GM19099 (cell line): Measurements from ENCODE around the gene GDF9.

Experiments
- POLR2A ChIP-seq: IDR thresholded peaks from 3 replicates; pipeline ENCODE4 v1.6.1; 2011; ENCODE audit warnings: low read depth; ENCODE audit not compliant: insufficient read length; ENCODE audit errors: extremely low read depth

The GDF9 gene

DNA sequence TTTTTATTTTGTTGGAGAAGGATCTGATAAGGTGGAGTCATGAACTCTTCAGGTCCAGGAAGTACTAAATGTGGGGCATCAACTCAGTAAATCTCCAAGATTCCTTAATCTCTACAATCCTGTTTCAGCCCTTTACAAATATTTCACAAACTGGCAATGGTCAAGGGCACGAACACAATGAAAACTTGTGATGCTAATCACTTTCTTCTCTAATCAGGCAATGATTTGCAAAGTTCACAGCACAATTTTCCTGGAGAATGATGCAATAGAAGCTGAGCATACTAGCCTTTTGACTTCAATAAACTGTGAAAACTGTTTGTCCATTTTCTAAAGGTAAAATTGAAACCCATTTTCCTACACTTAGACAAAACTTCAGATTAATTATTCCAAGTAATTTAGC lies 16.9 kb downstream of the GDF9 start:
- no peak for TF ChIP-seq POLR2A

DNA sequence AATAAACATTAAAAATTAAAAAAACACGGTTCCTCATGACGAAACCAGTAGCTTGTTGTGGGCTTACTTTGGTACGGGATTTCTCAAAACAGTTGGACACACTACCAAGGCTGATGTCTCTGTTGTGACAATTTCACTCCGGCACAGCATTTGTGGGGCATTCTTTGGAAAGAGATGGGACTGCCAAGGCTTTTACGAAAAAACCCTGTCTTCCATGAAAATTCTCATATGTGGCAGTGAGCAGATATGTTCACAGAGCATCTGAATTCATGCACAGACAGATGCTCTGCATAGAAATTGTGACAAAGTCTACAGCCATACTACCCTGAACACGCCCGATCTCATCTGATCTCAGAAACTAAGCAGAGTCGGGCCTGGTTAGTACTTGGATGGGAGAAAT lies 18.0 kb downstream of the GDF9 start:
- no peak for TF ChIP-seq POLR2A

DNA sequence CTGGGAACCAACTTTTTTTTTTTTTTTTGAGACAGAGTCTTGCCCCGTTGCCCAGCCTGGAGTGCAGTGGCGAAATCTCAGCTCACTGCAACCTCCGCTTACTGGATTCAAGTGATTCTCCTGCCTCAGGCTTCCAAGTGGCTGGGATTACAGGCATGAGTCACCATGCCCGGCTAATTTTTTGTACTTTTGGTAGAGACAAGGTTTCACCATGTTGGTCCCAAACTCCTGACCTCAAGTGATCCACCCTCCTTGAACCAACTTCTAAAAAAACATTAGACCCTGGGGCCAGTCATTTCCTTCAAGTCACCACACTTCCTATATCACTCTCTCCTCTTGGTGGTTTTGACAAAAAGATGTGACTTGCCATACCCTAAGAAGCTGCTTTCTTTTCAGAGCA lies 25.0 kb downstream of the GDF9 start:
- no peak for TF ChIP-seq POLR2A

DNA sequence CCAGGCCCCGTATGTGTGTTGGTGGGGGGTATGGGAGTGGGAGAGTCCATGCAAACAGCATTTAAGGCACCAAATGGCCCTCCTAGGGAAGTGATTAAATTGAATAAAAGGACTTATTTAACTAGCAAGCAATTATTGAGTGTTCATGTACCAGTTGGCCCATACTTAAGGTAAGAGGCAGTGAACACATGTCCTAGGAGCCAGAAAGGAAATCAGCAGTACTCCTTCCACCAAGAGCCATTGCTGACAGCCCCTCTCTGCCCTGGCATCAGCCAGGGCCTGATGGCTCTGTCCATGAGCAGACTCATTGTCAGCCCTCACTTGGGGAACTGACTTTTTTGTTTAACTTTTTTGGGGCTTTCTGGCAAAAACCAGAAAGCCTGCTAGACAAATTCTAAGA lies 25.4 kb downstream of the GDF9 start:
- TF ChIP-seq POLR2A = no peak

DNA sequence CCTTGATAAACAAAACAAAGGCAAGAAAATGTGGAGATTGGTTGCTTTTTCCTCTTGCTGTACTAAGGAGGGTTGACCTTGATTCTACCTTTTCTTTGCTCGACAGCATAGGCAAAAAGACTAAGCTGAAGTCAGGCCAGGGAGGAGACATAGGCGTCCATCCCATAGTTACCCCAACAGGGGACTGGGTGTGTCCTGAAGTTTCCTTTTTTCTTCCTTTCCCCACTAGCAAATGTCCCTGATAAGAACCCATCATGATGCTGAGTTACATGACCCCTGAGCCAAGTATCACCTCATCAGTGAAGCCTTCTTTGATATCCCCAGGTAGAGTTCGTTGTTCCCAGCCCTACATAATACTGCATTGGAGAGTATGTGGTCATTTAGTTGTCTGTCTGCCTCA lies 26.0 kb downstream of the GDF9 start:
- TF ChIP-seq POLR2A = no peak

DNA sequence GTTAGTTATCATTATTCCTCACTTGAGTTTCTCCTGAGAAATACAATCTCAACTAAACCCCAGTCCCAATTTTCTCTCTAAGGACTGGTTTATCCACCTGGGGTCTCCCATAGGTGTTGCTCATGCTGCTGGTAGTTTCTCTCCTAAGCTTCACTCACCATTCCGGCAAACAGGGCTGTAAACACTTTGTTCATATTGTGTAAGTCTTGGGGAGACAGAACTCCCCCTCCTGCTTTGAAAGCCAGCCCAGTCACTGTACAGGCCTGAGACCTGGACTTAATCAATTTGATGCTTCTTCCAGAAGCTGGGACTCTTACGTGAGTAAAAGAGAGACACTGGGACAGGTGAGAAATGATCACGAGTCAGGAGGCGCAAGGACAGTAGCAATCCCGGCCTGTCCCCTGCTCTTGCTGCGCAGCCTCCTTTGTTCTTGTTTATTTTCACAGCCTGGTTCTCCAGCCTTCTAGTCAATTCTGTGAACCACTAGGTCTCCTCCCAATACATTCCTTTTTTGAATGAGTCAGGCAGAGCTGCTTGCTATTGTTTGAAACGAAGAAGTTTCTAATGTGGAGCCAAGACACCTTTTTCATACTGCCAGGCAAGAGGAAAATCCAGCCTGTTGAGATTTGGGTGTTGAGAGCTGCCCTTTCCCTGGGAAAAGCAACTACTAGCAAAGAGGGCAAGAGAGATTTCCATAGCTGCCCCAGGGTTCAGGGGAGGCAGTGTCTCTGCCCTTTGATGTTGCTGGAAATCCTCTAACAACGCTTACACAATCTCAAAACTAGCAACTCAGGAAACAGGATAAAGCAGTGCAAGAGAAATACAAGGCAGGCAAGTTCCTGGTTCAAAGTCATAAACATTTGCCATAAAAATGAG lies 26.6 kb downstream of the GDF9 start:
- no peak for TF ChIP-seq POLR2A

DNA sequence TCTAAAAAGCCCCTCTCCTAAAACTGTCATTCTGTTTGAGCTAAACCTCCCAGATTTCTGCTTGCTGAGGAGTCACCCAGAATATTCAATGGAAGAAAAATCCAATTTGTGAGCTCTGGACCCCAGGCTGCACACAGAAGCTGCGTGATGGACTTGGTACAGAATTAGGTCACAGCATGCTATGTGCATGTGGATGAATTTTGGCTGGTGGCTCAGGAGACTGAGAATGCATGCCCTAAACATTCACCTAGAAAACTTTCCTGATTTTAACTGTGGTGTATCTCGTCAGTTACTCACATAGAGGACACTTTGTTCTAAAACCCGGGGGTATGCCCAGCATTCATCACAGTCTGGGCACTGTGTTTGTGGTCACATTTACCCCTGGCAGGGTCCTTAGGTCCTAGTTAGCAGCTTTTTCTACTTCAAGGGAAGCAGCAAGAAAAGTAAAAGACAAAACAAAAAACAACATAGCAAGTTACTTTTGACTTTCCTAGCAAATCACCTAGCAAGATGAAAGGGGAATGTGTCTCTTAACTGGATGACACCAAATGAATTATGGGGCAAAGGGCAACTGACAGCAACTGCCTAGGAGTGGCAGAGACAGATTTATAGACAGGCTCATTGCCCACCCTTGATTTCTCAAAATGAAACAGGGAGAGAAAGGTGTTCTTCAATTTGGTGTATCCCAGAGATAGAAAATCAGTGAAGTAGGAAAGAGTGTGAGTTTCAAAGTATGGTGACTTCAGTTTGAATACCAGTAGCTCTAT lies 27.6 kb downstream of the GDF9 start:
- no peak for TF ChIP-seq POLR2A

DNA sequence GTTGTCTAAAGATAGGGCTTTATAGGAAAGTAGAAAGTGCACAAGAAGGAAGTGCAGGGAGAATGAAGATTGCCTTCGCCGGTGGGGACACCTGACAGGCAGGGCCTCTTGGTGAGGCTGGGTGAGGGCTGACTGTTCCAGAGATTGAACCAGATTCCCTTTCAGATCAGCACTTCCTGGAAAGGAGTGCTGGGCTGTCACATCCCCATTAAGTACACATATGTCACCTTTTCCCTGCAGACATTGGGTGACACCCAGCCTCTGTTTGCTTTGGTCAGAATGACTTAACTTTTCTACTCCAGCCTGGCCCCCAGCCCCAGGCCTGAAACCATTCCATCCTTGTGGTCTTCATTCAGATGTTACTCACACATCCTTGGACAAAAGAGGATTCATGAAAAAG lies 28.4 kb downstream of the GDF9 start:
- no peak for TF ChIP-seq POLR2A

DNA sequence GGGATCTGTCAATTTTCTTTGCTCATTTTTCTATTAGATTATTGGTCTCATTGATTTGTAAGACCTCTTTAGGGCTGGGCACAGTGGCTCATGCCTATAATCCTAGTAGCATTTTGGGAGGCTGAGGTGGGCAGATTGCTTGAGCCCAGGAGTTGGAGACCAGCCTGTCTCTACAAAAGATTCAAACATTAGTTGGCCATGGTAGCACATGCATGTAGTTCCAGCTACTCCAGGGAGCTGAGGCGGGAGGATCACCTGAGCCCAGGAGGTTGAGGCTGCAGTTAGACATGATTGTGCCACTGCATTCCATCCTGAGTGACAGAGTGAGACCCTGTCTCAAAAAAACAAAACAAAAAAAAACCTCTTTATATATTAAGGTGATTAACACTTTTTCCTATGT lies 29.4 kb downstream of the GDF9 start:
- TF ChIP-seq POLR2A = no peak

DNA sequence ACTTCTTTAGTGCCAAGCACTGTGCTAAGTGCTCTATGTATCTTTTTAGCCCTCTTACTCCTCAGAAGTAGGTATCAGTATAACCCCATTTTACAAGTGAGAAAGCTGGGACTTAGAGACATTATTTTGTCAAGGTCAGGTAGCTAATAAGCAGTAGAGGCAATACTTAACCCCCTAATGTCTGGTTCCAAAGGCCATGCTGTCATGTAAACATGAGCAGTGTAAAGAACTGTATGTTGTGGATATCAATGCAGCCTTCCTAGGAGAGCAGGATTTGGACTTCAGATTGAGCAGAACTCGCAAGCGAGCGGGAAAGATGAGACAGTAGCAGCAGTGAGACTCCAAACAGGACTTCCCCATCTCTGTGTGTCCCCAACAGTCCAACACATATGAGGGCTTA lies 32.2 kb downstream of the GDF9 start:
- TF ChIP-seq POLR2A = no peak

DNA sequence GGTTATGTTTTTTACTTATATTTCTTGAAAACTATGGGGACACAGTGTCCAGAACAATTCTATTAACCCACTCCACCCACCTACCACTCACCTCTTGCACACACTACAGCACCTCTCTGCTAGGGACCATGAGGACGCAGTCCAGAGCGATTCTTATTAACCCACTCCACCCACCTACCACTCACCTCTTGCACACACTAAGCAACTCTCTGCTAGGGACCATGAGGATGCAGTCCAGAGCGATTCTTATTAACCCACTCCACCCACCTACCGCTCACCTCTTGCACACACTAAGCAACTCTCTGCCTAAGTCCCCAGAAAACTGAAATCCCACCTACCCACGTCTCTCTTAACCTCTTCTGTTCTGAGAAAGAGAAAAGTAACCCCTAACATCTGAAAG lies 33.7 kb downstream of the GDF9 start:
- TF ChIP-seq POLR2A = no peak

DNA sequence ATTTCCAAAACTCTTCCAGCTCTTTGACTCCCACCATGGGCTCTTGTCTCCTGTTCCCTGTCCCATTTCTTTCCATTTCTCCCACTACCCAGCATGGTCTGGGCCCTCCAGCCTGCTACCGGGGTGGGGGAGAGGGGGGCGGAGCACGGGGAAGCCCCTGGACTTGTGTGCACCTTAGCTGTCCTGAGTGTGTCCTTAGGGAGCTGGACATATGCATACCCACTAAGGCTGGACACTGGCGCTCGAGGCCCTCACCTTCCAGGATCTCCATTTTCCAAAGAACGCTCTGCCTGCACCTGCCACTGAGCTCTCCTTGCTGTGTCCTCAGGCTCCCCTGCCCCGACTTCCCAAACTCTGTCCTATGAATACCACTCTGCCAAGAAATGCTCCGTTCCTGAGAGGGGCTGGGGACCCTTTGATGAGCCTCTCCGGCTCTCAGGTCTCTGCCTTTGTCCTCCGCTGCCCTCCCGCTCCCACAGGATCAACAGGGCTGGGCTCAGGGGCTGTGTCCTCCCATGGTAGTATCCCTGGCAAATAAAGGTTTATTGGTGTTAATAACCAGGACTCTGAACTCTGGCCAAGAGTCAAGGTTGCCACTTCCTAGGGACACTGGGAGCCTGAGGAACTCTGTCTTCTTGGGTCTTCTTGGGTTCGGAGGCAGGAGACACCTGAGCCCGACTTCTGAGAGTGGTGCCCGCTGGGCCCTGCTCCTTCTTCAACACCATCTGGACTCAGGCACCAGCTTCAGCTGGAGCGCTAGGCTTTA lies 35.0 kb downstream of the GDF9 start:
- no peak for TF ChIP-seq POLR2A

DNA sequence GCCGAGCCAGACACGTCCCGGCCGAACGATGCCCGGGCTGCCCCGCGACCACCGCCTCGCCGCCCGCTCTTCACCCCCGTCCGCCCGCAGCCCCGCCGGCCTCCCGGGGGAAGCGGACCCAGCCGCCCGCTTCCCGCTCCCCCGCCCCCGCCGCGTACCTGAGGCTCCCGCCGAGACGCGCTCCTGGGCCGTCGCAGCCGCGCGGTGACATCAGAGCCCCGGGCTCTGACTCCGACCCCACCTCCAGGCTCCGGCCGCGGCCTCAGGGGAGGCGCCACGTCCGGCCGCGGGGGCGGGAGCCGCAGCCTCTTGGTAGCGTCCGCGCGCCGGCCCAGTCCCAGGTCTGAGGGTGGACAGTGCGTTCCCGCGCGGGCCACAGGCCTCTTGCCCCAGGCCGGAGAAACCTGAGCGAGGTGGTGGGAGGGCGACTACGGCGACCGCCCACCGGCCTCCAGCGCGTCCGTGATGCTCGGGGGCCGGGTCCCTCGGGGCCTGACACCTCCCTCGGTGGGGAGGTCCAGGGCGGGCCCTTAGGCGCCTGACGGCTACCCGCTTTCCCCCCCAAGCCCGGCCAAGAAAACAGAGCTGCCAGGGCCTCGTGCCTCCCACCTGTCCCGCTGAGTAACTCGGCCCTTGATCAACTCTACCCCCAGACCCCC lies 35.7 kb downstream of the GDF9 start, which contains the start of gene SHROOM1:
SHROOM1 (minus strand) TSS at position 212 of the 659 bp plus-strand sequence. CDS start 4,507 bp downstream, outside the sequence.
- TF ChIP-seq POLR2A = peak; percentile 51

DNA sequence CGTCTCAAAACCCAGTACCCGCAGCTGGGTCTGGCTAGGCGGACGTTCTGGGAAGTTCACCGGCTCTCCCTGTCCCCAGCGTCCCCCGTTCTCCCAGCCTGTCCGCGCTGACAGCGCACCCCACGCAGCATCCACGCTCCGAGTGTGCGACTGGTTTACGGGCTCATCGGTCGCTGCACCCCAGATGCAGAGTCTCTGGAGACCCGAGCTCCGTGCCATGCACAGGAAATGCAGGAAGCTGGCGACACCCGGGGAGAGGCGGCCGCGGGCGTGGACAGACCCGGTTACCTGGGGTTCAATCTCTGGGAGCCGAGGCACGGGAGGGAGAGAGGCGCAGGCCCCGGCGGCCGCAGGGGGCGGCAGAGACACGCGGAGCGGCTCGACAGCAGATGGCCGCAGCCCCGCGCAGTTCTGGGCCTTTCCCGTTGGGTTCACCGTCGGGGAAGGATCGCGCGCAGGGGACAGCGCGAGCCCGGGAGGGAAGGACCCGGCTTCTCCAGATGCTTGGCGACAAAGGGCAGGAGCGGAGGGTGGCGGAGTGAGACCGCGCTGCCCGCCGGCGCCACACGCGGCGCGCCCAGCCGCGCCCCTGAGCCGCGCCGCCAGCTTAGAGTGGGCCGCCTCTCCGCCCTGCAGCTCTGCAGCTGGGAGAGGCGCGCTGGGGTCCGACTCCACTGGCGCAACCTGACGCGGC lies 36.4 kb downstream of the GDF9 start:
- peak; percentile 2 for TF ChIP-seq POLR2A
